ENCODE results near the gene SUPT3H. TPM values are rescaled to one million over a fixed set of nuclear protein-coding genes. Genes with fewer than 3 reads are reported as not detected.

SUPT3H gene
- total and polyA plus RNA-seq, 2 of the 8 experiments (the other 6 are each of a cell fraction or from before 2014, with no cell fraction given) = 18.8 to 23.0 TPM

DNA sequence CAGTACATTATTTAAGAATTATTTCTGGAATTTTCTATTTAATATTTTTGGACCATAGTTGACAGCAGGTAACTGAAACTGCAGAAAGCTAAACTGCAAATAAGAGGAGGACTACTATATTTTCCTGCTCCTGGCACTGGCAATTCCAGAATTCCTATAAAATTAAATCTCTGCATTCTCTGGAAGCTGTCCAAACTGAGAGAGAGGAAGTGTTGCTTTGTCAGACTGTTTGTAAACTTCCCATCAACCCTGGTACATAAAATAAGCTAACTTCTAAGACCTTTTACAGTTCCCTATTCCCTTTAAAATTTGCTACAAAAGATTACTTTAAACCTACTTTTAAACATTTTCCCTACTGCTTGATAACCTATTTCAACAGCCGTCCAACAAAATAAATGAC, 245.7 kb downstream of the SUPT3H start:
- no peak overlapping the region for H3K4ac ChIP-seq (replicated peaks; ENCODE audit: insufficient read length, low read depth, low read length)
- no peaks in the 10 kb centered on the region for H3K23me2 ChIP-seq (ENCODE audit: low read depth, low read length)
- H3K79me1 ChIP-seq (ENCODE audit: low read depth, low read length) = peaks cover 6% of the 10 kb centered on the region
- no peak overlapping the region for H3K4me3 ChIP-seq (ENCODE audit: extremely low read depth in 1 of 4, insufficient read depth in 2 of 4, low read depth in 3 of 4, low read length in 4 of 4)
- H3K56ac ChIP-seq (replicated peaks; ENCODE audit: insufficient read length, low read depth, low read length) = no peak overlapping the region
- H3K9me3 ChIP-seq (ENCODE audit: insufficient read depth in 2 of 2, low read depth in 1 of 2, low read length in 1 of 2) = no peaks in the 10 kb centered on the region
- no peak overlapping the region for H3K9ac ChIP-seq (replicated peaks in 1 of 4; ENCODE audit: extremely low read depth in 1 of 4, low read depth in 3 of 4, low read length in 3 of 4)
- H3K79me2 ChIP-seq (ENCODE audit: control insufficient read depth in 1 of 2, insufficient read depth in 2 of 2, low read length in 2 of 2) = no peaks in the 10 kb centered on the region
- no peak for FAIRE-seq
- POLR2A ChIA-PET (ENCODE audit: partially characterized antibody) = no interaction called here
- H3K4me1 ChIP-seq (replicated peaks in 1 of 4; ENCODE audit: control insufficient read depth in 3 of 4, insufficient read depth in 4 of 4, low read length in 3 of 4) = no peaks in the 10 kb centered on the region
- H2BK20ac ChIP-seq (ENCODE audit: low read length) = no peak overlapping the region
- H4K20me1 ChIP-seq (replicated peaks in 1 of 2; ENCODE audit: control insufficient read depth in 1 of 2, insufficient read depth in 2 of 2, low read length in 2 of 2) = no peaks in the 10 kb centered on the region
- H2AFZ ChIP-seq (ENCODE audit: low read length) = no peak overlapping the region
- H3K18ac ChIP-seq (ENCODE audit: extremely low read depth, low read length) = no peak overlapping the region
- H3K23ac ChIP-seq (ENCODE audit: insufficient read length) = no peak overlapping the region
- no peak for DNase-seq (ENCODE audit: low read depth in 1 of 2, low spot score in 2 of 2)
- H2BK15ac ChIP-seq (ENCODE audit: low read length) = no peak overlapping the region
- WGBS, 2 experiments (ENCODE audit: extremely low coverage in 1 of 2, insufficient coverage in 1 of 2, insufficient read length in 1 of 2, insufficient replicate concordance in 2 of 2, low coverage in 1 of 2, low lambda C conversion rate in 2 of 2, missing lambda C conversion rate in 1 of 2) = 100% methylated on average over 1 of the region's 1 CpG; no CpG with 5 or more reads in 1 of the 2 experiments
- H2BK12ac ChIP-seq (ENCODE audit: low read depth, low read length) = no peak overlapping the region
- H3K27me3 ChIP-seq (replicated peaks in 1 of 4; ENCODE audit: control insufficient read depth in 3 of 4, extremely low read depth in 1 of 4, insufficient read depth in 3 of 4, low read length in 3 of 4) = peaks cover 0 to 1% (median 0%) of the 10 kb centered on the region in 4 experiments; a peak in 1 of 7 replicates
- H2AK5ac ChIP-seq (ENCODE audit: low read depth, low read length) = no peak overlapping the region
- H2BK5ac ChIP-seq (ENCODE audit: low read depth, low read length) = no peak overlapping the region
- H3K36me3 ChIP-seq (ENCODE audit: control insufficient read depth in 2 of 4, insufficient read depth in 4 of 4, low read length in 3 of 4) = no peaks in the 10 kb centered on the region
- no peak overlapping the region for H4K8ac ChIP-seq (ENCODE audit: extremely low read depth, insufficient read depth, low read length)
- no peak overlapping the region for H3K27ac ChIP-seq (ENCODE audit: low read depth, low read length)
- no peak overlapping the region for H4K91ac ChIP-seq (replicated peaks; ENCODE audit: insufficient read length, low read length)
- CTCF ChIA-PET (ENCODE audit: partially characterized antibody) = no interaction called here
- no peak overlapping the region for H3K4me2 ChIP-seq (ENCODE audit: insufficient read depth in 1 of 2, low read depth in 2 of 2, low read length in 2 of 2)
- no peak overlapping the region for H4K5ac ChIP-seq (ENCODE audit: insufficient read length, low read depth, low read length)
- no peak for TF ChIP-seq POU5F1 (IDR thresholded peaks at IDR 0.05; ENCODE audit: low read depth, low read length)
- no peak for TF ChIP-seq KDM4A (IDR thresholded peaks at IDR 0.05; ENCODE audit: low read depth, low read length, severe bottlenecking)
- TF ChIP-seq ZNF274 (IDR thresholded peaks at IDR 0.05; ENCODE audit: borderline replicate concordance, extremely low read depth, low read length) = no peak
- no peak for TF ChIP-seq RNF2 (IDR thresholded peaks at IDR 0.05; ENCODE audit: borderline replicate concordance, low read depth, low read length, missing control alignments, poor library complexity, severe bottlenecking)
- no peak for TF ChIP-seq SUZ12 (IDR thresholded peaks at IDR 0.05; ENCODE audit: low read length)
- no peak for TF ChIP-seq FOSL1 (IDR thresholded peaks at IDR 0.05; ENCODE audit: insufficient read depth, low read depth, low read length)
- no peak for TF ChIP-seq CBX8 (IDR thresholded peaks at IDR 0.05; ENCODE audit: borderline replicate concordance, low read depth, low read length)
- no peak overlapping the region for H2BK120ac ChIP-seq (replicated peaks; ENCODE audit: low read depth, low read length)
- no peak overlapping the region for H3K14ac ChIP-seq (ENCODE audit: insufficient read length)
